HK-2 (cell line): ENCODE measurements around the gene GPR183.

Source experiments
- DNase-seq: peaks from one replicate; pipeline ENCODE4 v3.0.0-alpha.2; 2018; ENCODE audit not compliant: unreplicated experiment

GPR183 gene

DNA sequence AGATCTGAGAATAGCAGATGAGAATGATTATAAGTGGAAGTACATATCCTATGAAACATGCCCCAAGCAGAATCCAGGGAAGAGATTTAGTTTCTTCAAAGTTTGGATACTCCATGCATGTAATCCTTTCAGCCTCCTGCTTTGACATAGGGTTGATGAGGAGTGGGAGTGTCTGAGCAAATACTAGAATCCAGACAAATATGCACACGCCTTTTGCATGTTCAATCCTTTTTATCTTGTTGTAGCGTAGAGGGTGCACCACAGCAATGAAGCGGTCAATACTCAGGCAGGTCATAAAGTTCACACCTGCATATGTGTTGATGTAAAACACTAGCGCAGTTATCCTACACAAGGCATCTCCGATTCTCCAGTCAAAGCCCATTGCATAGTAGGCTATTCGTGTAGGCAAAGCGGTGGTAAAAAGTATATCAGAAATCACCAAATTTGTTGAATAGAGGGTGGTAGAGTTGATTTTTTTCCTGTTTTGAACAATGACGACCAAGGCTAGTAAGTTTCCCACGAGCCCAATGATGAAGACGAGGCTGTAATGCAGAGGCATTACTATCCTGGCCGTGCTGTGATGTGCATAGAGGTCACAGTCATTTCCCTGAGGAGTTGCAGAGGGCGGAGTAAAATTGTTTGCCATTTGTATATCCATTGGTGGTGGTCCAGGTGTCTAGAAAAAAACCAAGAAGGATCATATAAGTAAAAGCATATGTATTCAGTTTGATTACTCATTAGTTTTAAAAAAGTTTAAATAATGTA is 11.5 kb downstream of the GPR183 start:
- DNase-seq: no peak

DNA sequence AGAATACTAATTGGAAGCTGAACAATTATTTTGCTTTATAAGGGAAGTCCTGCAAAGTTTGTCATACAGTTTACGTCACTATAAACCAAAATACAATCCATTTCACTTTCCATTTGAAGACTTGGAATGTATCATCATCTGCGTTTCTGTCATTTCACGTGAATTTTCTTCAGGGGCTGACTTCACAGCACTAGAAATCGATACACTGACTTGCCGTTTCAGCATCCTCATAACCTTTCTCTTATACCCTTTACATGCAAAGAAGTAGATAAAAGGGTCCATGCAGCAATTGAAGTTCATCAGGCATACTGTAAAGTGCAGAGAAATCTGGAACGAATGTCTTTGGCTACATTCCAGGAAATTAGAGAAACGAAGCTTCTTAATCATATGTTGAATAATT is 12.2 kb downstream of the GPR183 start:
- DNase-seq: no peak

DNA sequence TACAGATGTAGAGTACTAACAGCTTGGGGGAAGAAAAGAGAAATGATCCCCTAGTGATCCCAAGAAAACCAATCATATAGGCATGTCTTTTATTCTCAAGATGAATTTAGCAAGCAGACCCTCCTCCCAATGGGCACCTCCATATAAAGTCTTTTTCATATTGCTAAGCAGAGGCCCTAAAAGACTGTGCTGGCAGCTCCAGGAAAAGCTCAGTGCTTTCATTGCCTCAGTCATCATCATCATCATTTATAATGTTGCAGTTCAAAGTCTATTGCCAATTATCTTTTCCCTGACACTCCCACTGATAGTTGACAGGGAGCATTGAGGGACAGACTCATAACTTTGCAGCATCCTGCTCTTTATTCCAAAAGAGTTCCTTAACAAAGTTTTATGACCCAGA is 13.0 kb downstream of the GPR183 start:
- DNase-seq: no peak

DNA sequence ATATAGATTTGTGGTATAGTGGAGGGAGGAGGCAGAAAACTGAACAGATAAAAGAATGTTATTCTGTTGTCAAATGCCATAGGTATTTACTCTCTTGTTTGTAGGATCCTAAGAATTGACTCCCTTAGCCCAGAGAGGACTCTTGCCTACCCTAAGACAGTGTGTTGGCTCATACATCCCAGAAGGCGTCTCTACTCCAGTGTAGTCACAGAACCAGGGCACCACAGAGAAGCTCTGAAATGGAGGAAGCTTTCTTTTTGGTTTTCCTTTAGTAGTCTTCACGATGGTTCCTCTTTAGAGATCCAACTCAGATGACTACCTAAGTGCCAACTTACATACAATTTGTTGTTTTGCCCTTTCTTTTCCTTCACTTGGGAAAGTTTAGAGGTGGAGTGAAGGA is 14.0 kb downstream of the GPR183 start:
- DNase-seq: no peak

DNA sequence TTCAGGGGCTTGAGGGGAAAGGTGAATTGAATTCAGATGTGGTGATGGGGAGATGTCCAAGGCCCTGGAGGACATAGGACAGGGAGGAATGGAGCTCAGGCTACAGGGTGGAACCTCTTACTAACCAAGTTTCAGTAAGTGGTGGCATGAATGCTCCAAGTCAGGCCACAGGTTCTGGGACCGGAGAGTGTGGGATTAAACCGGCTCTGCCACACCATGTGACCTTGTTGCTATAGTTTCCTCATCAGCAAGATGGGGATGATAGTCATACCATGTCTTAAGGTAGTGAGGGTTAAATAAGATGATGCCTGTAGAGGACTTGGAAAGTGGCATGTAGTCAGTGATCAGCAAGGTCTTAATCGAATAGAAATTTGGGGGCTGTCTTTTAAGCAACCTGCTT is 16.3 kb downstream of the GPR183 start:
- no peak for DNase-seq

DNA sequence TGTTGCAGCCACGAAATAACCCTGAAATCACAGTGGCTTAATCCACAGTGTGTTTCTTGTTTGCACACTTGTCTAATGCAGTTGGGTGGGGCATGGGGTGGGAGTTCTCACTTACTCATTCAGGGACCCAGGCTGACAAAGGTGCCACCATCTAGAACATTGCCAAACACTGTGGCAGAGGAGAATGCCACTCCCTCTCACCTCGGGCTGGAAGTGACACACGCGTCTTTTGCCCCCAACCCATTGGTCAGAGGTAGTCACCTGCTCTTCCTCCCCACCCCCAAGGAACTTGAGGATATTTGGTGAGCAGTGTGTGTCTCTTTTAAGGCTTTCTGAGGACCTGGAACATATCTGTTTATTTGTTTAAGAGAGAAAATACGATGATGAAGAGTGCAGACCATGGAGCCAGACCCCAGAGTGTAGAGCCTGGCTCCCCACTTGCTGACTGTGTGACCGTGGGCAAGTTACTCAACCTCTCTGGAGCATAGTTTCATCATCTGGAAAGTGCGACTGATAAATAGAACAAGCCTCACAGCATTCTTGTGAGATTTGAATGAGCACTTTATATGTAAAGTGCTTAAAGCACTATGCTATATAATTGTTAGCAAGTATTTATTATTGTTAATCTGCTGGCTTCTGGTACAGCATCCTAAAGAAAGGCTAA is 17.4 kb downstream of the GPR183 start:
- no peak for DNase-seq

DNA sequence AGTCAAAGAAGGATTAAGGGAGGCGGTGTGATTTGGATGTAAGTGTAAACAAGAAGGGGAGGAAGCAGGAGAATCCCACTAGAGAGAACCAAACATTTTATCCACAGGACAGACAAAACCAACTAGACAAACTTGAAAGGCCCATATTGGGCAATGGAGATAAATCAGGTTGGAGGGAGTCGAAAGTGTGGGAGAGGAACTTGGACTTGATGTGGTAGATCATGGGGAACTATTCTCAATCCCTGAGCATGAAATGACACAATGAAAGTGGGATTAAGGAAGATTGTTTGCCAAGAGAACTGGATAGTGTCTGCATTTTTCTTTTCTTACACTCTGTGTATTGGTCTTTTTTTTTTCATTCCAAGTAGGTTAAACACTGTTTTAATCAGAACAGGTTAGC is 17.9 kb downstream of the GPR183 start:
- DNase-seq: no peak

DNA sequence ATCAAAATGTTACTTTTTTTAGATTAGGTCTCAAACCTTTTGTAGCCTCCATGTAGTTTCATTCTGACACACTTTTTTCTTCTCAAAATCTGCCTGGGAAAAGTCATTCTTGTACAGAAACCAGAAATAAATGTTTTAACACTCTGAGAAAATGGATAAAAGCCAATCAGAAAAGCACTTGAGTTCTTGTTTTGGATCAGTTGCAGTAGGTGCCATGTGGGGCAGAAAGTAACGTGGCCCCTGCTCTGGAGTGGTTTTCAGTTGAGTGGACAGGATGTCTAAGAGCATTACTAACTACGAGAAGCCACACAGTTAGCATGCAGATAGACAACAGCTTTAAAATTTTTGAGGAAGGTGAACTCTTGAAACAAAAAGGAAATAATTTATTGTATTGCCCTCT is 19.1 kb downstream of the GPR183 start:
- DNase-seq: no peak

DNA sequence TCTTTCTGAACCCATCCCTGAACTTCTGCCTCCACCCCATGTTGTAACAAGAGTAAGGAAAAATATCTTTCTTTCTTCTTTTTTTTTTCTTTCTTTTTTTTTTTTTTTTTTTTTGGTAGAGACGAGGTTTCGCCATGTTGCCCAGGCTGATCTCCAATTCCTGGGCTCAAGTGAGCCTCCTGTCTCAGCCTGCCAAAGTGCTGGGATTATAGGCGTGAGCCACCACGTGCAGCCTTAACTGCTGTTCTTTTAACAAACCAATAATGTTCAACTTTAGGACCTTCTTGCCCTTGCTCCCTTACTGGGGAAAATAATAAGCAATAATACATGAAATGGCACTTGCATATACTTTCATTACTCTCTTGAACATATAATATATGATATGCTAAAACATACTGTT is 19.6 kb downstream of the GPR183 start:
- DNase-seq: no peak

DNA sequence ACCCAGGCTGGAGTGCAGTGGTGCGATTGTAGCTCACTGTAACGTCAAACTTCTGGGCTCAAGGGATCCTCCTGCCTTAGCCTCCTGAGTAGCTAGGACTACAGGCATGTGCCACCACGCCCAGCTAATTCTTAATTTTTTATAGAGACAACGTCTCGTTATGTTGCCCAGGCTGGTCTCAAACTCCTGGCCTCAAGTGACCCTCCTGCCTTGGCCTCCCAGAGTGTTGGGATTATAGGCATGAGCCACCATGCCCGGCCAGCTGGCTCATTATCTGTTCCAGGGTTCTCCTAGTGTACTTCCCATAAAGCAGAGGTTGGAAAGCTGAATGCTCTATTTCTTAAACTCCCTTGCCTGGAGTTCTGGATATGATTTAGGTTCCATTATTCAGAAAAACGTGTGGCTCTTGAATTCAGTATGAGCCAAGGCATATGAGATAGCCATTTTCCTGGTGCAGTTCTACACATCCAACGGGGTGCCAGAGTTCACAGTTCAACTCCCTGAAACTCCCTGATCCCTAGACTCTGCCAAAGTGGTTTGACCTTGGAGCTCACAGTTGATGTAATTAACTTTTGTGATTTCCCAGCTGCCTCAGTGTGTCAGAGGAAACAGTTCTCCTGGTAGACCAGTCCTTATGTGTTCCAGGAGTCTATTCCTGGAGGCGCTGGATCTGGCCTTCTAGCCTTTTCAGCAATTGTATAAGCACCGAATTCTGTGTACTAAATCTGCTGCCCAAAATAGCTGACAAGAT is 21.6 kb downstream of the GPR183 start:
- DNase-seq: no peak

DNA sequence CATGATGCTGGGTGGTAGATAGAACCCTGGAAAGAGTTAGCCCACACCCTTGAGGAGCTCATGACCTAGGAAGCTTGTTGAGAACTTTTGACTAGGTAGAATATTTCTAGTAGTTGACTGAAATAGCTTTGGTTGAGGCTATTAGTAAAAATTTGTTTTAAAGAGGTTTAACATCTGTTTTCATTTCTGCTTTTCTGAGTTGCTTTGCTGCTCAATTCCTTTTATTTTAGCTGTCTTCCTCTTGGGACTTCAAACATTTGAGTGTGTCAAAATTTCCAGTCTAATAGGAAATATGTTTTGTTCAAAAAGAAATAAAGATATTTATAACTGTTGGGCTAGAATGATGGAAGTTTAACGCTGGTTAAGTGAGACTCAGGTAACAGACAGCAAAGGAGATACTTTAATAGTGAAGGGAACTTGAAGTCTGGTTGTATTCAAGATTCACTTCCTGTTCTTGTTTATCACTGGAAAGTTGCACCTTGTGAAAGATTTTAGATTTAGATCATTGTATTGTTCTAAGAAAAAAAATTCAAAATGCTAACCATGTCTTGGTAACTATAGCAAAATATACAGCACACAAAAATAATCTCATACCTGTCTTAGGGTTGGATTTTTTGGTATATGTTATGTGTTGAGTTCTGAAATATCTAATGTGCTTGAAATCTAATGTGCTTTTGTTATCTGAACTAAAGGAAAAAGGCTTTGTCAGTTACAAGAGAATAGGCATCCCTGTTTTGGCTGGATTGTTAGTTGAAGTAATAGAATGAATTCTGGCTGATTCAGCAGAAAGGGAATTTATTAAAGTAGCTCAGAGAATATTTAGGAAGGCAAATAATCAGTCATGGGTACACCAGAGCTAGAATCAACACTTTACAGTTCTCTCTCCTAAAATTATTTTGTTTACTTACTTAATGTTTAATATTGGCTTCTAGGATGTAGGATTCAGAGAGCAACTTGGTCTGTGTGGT is 24.7 kb downstream of the GPR183 start:
- no peak for DNase-seq

DNA sequence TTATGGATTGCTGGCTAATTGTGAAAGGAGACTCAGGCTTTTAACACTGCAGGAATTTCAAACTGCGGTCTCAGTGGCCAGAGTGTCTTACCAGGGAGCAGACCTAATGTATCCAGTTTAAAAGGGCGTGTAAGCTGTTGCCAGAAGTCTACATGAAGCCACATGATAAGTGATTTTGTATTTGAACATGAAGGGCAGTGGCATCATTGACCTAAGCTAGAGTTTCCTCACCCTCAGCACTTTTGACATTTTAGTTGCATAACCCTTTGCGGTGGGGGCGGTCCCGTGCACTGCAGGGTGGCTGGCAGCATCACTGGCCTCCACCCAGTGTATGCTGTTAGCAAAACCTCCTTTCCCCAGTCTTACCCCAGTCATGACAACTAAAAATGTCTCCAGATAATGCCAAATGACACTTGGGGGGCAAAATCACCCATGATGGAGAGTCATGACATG is 25.4 kb downstream of the GPR183 start:
- no peak for DNase-seq

DNA sequence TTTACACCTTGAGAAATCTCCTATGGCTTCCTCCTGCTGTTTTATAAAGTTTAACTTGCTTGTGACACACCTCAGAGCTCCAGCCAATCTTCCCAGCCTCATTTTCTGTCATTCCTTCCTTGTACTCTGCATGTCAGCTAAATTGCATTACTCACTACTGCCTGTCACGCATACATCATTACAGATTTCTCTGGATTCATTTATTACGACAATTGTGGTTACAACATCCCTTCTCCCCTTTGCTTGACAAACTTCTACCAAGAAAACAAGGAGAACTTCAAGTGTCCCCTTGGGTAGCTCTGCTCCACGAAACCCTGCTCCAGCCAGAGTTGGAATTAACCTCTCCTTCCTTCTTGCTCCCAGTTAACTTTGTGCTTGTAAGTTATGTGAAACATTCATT is 27.0 kb downstream of the GPR183 start:
- no peak for DNase-seq

DNA sequence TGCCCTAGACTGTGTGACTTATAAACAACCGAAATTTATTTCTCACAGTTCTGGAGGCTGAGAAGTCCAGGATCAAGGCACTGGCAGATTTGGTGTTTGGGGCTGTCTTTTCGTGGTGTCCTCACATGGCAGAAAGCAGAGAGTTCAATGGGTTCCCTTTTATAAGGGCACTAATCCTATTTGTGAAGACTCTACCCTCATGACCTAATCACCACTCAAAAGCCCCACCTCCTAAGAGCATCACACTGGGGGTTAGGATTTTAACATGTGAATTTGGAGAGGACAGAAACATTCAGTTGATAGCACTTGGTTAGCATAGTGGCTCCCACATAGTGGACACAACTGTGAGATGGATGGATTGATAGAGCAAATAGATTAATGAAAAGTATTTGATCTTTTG is 27.6 kb downstream of the GPR183 start:
- no peak for DNase-seq

DNA sequence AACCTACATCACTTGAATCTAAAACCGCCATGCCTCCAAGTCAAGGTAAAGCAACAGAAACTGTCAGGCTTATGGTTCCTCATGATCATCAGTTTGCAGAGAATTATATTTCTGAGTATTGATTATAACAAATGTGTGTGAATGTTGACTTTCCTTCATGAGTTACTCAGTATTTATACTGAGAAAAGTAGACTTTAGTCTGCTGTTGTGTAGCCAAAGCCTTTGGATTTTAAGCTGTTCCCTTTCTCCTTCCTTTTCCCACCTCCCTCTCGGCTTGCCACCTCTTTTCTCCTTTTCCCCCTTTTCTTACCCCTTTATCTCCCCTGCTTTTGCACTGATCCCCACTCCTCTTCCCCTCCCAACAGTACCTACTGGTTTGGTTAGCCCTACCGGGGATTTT is 28.4 kb downstream of the GPR183 start:
- no peak for DNase-seq

DNA sequence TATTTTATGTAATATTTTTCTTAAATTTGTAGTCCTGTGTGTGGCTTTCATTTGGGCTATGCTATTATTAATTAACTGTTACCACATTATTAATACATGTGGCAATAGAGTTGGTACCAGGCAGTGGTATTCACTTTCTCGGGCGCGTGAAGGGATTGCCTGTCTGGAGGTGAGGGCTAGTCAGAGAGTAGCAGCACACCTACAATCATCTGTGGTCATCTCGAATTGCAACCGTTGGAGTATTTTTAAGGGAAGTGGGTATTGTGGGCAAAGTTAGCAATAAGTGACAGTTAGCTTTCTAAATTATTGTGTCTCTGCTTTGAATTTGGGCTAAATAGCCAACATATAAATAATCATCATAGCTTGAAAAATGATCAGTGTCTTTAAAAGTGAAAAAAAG is 29.0 kb downstream of the GPR183 start:
- no peak for DNase-seq

DNA sequence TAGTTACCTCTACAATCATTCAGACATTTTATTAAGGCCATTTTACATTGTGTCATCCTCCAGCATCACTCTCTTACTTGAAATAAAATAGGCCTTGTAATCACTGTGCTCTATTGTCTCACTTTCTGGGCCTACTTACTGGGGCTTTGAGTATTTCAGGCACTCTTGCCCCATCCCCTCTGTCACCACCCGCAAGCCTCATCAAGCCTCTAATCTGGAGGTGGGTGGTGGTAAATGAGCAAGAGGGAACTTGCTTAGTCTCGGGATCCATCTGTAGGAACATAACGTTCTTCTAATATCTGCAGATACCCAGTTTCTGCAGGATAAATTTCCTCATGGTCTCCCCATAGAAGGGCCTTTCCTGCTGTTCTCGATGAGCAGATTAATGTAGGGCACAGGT is 29.6 kb downstream of the GPR183 start:
- no peak for DNase-seq

DNA sequence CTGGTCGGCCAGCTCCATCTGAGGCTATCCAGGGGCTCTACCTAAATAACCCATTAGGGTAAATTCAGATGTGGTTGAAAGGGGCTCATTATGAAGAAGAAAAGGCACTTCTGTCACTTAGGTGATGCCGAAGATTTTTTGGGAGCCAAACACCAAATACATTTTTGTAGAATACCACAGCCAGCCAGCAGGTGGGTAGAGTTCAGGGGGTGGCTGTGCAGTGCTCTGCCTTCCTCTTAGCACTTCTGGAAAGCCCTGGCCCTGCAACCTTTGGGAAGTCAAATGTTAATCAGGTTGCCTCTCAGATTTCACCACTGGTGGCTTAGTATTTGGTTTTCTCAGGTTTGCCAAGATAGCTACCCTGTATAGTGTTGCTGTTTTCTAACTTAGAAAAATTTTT is 30.5 kb downstream of the GPR183 start:
- no peak for DNase-seq

DNA sequence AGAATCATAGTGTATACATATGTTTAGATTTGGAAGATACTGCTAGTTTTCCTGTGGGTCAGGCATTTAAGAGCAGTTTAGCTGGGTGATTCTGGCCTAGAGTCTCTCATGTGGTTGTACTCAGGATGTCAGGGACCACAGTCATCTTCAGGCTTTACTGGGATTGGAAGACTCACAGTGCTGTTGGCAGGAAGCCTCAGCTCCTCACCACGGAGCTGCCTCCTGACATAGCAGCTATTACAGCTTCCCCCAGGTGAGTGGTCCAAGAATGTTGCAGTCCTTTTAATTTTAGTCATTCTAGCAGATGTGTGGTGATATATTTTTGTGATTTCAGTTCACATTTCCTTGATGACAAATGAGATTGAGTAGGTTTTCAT is 32.1 kb downstream of the GPR183 start:
- peak; percentile 17 for DNase-seq

DNA sequence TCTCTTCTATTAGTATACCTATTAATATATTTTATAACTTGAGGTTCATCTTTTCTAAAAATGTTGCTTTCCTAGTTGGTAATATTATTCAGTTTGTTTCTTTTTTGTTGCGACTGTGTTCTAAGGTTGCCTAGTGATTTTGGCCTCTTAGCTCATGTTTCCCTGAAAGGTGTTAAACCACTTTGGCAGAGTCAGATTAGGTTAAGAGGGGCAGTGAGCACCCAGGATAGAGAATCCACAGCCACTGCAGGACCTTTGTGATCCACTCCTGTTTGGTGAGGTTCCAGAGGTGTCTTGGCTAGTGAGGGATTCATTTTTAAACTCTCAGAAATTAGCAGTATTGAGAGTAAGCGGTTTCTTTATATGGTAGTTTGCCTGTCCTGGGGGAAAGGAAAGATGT is 34.1 kb downstream of the GPR183 start:
- DNase-seq: no peak

DNA sequence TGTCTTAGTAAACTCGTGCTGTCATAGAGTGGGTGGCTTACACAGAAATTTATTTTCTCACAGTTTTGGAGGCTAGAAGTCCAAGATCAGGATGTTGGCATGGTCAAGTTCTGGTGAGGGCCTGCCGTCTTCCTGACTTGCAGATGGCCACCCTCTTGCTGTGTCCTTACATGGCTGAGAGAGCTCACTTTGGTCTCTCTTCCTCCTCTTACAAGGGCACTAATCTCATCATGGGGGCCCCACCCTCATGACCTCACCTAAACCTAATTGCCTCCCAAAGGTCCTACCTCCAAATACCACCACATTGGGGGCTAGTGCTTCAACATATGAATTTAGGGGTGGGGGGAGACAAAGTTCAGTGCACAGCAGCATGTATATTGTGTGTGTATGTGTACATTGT is 34.7 kb downstream of the GPR183 start:
- no peak for DNase-seq

DNA sequence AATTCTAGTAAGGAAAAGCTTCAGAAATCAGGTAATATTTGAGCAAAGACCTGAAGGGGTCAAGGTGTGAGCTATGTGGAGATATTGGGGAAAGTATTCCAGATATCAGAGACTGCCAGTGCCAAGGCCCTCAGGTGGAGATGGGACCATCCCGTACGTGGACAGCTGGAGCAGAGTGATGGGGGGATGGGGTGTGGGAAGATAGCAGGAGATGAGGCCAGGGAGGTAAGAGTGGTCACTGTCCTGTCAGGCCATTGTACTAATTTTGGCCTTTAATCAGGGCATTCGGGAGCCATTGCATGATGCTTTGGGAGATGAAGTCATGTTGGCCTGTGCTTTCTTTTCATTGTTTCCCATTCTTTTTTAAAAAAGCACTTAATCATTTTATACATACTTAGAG is 36.0 kb downstream of the GPR183 start:
- no peak for DNase-seq
